Fibroblast of skin of left quadriceps (primary cell): ENCODE results near the gene SCD.
"Not testable (repeated sequence)": the region's sequence is repeated elsewhere in the genome, so short reads cannot be mapped to it uniquely, and the experiment has no call there.

ENCODE experiments used
- DNase-seq, 2 experiments: peaks; one replicate each; pipeline ENCODE4 v3.0.0-alpha.2; 2013; ENCODE audit warnings: low read depth in 2 of 2

The SCD gene

GRCh38 chr10:100362570-100363496 lies 15.8 kb downstream of the SCD start:
- DNase-seq, result no peak

DNA sequence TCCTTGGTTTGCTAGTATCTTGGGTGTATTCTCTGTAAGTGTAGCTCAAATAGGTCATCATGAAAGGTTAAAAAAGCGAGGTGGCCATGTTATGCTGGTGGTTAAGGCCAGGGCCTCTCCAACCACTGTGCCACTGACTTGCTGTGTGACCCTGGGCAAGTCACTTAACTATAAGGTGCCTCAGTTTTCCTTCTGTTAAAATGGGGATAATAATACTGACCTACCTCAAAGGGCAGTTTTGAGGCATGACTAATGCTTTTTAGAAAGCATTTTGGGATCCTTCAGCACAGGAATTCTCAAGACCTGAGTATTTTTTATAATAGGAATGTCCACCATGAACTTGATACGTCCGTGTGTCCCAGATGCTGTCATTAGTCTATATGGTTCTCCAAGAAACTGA lies 17.1 kb downstream of the SCD start:
- DNase-seq, result no peak

DNA sequence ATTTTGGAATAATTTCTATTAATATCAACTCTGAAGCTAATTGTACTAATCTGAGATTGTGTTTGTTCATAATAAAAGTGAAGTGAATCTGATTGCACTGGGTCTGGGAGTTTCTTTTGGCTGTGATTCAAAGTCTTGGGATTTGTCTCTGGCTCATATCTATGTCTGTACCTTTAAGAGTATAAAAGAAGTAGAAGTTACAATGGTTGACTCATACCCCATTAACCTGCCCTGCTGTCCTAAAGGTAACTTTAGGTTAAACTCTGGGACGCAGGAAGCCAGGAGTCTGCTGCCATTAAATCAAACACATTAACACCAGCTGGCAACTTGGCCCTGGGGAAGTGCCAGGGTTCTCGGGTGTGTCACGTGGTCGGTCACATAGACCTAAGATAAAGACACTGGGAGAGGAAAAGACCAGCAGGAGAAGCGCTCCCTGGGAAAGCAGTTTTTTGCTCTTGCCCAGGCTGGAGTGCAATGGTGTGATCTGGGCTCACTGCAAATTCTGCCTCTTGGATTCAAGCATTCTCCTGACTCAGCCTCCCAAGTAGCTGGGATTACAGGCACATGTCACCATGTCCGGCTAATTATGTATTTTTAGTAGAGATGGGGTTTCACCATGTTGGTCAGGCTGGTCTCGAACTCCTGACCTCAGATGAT lies 17.8 kb downstream of the SCD start:
- DNase-seq, result peak; percentile 46 to 49

- no peak for DNase-seq
These were observed 21.7 kb downstream of the SCD start for GRCh38 chr10:100368721-100369120.

DNA sequence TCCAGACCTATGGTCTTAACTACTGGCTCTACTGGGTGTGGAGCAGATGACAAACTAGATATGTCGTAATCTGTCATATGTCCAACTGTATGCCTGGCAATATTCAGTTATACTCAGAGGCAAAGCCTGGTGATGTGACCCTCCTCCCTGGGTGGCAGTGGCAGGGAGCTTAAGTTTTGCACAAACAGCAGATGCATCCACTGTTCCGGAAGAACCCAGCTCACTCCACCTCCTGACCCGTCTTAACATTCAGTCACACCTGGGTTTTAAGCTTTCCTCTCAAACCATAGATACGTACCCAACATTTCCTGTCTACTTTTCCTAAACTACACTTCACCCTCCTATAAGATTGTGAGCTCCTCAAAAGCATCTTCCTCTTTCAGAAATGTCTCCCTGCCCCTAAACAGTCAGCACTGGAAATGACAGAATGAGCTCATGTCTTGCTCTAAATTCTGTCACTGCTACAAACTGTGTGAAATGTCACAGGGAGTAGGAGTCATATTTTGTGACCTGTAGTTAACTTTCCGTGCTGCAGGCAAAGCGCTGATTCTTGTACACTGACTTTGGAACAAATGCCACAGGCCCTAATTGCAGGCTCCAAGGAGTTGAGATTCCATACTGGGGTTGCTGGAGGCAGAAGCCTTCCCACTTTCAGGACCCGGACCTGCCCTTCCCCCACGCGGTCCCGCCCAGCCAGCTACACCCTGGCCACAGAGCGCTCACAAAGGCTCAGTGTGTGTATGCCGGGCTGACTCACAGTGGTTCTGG lies 23.9 kb downstream of the SCD start:
- DNase-seq, result peak; percentile 49 to 53

GRCh38 chr10:100371482-100372027 lies 24.5 kb downstream of the SCD start:
- DNase-seq, result no peak

GRCh38 chr10:100372415-100373297 lies 25.6 kb downstream of the SCD start:
- DNase-seq, result no peak

GRCh38 chr10:100373298-100374199 lies 26.5 kb downstream of the SCD start:
- DNase-seq, result peak; percentile 97 to 98

DNA sequence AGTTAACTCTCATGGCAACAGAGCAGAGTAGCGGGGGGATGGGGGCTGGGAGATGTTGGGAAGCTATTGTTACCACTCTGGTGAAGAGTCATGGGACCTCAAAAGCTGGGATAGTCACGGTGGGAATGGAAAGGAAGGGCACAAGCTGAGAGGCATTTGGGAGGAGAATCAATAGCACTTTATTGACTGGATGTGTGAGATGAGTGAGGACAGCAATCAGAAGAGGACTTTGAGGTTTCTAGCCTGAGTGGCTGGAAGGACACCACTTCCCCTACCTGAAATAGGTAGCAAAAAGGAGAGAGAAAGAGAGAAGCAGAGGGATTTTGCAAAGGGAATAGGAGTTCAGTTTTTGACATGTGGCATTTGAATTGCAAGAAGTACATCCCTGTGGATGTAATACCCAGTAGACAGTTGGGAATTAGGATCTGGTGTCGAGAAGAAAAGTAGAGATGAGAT lies 27.2 kb downstream of the SCD start:
- DNase-seq, result no peak

DNA sequence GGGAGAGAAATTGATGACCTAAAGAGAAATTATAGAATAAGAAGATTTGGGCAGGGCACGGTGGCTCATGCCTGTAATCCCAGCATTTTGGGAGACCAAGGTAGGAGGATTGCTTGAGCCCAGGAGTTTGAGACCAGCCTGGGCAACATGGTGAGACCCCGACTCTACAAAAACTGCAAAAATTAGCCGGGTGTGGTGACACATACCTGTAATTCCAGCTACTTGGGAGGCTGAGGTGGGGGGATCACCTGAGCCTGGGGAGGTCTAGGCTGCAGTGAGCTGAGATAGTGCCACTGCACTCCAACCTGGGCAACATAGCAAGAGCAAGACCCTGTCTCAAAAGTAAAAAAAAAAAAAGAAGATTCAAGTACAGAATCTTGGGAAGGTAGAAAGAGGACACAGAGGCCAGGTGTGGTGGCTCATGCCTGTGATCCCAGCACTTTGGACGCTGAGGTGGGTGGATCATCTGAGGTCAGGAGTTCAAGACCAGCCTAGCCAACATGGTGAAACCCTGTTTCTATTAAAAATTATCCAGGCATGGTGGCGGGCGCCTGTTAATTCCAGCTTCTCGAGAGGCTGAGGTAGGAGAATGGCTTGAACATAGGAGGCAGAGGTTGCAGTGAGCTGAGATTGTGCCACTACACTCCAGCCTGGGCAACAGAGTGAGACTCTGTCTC lies 27.8 kb downstream of the SCD start:
- DNase-seq, result not testable (repeated sequence)

DNA sequence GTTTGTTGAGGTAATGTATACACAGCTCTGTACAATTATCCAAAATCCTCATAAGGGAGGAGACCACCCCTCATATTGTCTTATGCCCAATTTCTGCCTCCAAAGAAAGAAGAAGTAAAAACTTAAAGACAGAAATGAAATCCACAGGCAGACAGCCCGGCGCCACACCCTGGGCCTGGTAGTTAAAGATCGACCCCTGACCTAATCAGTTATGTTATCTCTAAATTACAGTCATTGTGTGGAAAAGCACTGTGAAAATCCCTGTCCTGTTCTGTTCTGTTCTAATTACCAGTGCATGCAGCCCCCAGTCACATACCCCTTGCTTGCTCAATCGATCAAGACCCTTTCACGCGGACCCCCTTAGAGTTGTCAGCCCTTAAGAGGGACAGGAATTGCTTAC lies 29.6 kb downstream of the SCD start:
- not testable (repeated sequence) for DNase-seq

- no peak for DNase-seq
These were observed 30.8 kb downstream of the SCD start for GRCh38 chr10:100377830-100378229.

DNA sequence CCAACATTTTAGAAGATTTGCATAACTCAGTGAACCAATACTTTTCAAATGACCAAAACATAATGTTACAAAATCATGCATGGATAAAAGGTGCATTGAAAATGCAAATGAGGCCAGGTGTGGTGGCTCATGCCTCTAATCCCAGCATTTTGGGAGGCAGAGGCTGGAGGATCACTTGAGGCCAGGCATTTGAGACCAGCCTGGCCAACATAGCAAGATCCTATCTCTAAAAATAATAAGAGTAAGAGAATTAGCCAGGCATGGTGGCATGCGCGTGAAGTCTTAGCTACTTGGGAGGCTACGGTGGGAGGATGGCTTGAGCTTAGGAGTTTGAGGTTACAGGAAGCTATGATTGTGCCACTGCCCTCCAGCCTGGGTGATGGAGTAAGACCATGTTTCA lies 33.4 kb downstream of the SCD start:
- DNase-seq, result no peak

GRCh38 chr10:100382553-100382952 lies 35.5 kb downstream of the SCD start:
- DNase-seq, result no peak

DNA sequence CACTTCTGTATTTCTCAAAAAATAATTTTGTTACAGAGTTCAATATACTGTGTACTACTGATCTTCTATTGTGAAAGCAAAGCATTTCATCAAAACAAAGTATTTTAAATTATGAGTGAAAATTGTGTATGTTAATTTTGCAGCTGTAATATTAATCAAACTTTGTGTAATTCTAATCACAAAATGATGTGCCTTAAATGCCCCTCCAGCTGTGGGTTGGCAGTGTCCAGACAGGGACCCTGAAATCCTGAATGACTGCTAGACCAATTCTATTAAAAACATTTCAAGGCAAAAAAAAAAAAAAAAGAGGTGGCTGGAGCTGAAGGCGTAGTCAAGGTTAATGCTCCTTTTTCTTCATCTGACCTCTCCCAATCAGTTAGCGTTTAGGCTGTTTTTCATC lies 36.2 kb downstream of the SCD start:
- DNase-seq, result no peak

GRCh38 chr10:100391163-100392002 lies 44.4 kb downstream of the SCD start:
- DNase-seq, result no peak

DNA sequence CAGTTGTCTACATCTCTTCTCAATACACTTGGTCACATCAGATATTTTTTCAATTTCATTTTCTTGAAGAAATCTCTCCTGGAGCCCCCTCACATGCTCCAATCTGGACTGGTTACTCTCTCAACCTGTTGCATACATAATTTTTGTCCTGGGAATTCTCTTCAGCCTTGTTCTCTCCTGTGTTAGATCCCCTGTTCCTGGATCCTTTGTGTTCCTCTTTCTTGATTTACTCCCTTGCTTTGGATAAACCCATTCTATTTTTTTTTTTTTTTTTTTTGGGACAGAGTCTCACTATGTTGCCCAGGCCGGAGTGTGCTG lies 45.6 kb downstream of the SCD start:
- DNase-seq, result no peak

- DNase-seq, result no peak
These were observed 48.6 kb downstream of the SCD start for GRCh38 chr10:100395626-100396025.

DNA sequence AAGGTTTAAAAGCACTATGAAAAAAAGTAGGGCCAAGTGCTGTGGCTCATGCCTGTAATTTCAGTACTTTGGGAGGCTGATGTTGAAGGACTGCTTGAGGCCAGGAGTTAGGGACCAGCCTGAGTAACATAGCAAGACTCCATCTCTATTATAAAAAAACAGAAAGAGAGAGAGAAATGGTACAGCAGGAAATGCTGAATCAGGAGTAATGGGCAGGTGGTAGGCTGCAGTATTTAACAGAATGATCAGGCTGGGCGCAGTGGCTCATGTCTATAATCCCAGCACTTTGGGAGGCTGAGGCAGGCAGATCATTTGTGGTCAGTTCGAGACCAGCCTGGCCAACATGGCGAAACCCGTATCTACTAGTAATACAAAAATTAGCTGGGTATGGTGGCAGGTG lies 49.6 kb downstream of the SCD start:
- no peak for DNase-seq
